ENCODE data around the gene PIK3C2B. TPM values are rescaled to one million over a fixed set of nuclear protein-coding genes. Genes with fewer than 3 reads are reported as not detected.

Gene PIK3C2B
- polyA plus RNA-seq, 1 donor from 2014 or later: 8.1 TPM

DNA sequence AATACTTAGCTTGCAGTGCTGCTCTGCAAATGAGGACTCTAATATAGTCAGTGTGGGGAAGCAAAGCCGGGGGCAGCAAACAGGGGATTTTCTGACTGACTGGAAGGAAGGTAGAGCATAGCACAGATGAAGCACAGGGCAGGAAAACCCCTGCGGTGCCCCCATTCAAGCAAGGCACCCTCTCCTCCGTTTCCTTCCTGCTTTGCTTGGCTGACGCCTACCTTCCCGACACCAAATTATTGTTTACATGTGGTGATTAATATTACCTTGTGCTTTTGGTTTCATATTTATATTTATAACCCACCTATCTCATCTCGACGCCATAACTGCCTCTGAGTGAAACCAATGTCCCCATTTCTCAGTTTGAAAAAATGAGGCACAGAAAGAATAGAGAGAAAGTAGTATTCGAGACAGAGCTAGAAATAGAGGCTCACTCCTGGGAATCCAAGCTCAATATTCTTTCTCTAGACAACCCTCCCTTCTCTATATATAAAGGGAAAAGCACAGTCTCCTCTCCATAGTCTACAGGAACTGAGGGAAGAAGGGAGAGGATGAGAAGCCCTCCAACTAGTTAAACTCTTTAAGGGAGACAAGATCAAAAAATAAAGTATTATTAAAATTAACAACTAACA is 41.3 kb downstream of the PIK3C2B start:
- no peaks in the 10 kb centered on the region for H3K9me3 Mint-ChIP-seq
- H3K27me3 Mint-ChIP-seq: peaks cover 3% of the 10 kb centered on the region
- peaks cover 38 to 56% (median 54%) of the 10 kb centered on the region in 3 donors for H3K4me1 Mint-ChIP-seq
- peak overlapping the region; percentile 48 to 88 (median 78) for H3K4me3 Mint-ChIP-seq
- H3K27ac Mint-ChIP-seq: peak overlapping the region; percentile 85 to 96 (median 96)
- peaks cover 16% of the 10 kb centered on the region for H3K36me3 Mint-ChIP-seq

DNA sequence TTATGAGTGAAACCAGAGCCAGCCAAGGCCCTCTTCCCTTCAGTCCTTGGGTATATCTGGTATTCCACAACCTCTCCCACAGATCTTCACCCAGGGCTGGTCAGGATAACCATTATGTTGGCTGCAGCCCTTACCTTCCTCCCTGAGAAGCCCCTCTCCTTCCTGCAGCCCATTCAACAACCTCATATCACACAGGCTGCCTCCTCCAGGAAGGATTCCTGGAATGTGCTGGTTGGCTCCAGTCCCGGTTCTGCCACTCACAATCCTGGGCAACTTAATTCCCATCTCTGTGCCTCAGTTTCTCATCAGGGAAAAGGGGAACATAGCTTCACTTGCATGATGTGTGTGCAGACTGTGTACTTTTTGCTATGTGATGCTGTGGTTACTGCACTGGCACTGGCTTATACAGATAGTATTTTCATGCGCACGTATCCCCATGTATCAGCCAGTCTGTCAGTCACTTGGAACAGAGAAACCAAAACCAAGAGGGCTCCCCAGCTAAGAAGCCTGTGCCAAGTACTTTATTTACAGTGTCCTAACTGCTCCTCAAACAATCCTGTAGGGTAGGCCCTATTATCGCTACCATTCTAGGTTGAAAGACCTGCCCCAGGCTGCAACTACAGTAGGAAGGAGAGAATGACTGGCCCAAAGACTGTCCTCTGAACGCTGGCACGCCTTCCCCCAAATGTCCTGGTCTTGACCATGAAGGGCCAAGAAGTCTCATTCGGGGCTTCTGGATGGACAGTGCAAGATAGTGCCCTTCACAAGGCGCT is 43.1 kb downstream of the PIK3C2B start:
- no peaks in the 10 kb centered on the region for H3K9me3 Mint-ChIP-seq
- peaks cover 35 to 65% (median 55%) of the 10 kb centered on the region in 3 donors for H3K4me1 Mint-ChIP-seq
- H3K36me3 Mint-ChIP-seq: peaks cover 16% of the 10 kb centered on the region
- H3K27me3 Mint-ChIP-seq: peaks cover 4% of the 10 kb centered on the region
- peak overlapping the region; percentile 88 to 96 (median 94) for H3K27ac Mint-ChIP-seq
- peak overlapping the region in 3 of 4 donors; percentile 68 to 86 (median 83) for H3K4me3 Mint-ChIP-seq

DNA sequence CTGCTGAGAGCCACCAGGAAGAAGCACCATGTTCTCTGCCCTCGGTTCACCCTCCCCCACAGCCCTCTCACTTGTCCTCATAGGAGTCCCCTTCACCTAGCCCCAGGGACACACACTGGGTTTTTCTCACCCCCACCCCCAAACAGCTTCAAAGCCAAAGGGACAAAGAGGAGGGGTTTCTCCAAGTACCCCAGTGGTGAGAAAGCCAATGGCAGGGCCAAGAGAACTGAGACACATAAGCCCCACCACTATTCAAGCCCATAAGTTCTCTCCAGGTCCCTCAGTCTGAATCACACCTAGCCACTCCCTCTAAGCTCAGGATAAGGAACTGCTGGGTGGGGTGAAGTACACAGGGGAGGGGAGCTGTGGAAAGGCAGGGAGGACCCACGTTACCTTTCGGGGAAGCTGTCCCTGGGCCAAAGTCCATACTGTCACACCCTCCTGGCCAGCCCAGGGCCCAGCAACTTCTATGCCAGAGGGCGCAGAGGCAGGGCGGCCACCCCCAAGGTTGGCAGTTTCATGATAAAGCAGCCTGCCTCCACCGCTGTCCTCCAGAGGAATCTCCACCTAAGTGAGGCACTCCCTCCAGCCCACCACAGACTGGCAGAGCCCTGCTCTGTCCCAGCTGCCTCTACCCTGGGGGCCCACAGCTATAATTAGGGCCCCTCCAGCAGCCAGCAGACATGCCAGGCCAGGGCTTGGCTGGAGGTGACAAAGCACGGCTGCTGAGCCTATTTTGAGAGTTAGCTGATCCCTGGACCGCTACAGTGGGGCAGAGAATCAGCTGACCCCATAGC is 43.9 kb downstream of the PIK3C2B start:
- Mint-ChIP-seq H3K9me3 (no peaks in the 10 kb centered on the region), H3K27ac (peak overlapping the region; percentile 88 to 96 (median 94)), H3K36me3 (peaks cover 18% of the 10 kb centered on the region), H3K4me3 (peak overlapping the region in 2 of 4 donors; percentile 79 to 85), H3K4me1 (peaks cover 39 to 69% (median 59%) of the 10 kb centered on the region in 3 donors), H3K27me3 (peaks cover 6% of the 10 kb centered on the region)

DNA sequence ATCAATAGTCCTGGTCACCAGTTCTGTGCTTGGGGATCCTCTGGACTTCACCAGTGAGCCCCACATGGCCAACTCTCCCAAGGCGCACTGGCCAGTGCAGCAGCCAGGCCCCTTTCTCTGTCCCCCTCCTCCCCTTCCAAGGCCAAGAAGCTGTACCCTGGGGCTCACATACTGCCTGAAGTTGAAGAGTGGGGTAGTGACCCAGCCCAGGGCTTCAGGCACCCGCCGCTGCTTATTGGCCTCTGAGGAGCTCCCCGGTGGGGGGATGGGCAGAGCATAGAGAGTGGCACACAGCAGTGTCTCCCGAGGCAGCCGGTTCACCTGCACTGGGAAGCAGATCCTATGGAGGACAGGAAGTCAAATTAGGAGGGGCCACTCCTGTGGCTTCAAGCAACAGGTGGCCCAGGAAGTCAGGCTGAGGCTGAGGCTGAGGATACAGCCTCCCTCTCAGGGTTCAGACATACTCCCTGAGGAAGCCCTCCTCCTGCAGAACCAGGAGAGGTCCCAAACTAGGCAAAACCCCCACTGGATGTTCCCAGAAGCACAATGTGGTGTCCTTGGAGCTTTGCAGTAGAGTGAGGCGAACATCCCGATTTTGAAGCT is 44.8 kb downstream of the PIK3C2B start:
- Mint-ChIP-seq H3K36me3 (peaks cover 14% of the 10 kb centered on the region), H3K27ac (peak overlapping the region; percentile 4 to 96 (median 94)), H3K27me3 (peaks cover 6% of the 10 kb centered on the region), H3K9me3 (no peaks in the 10 kb centered on the region), H3K4me1 (peaks cover 39 to 66% (median 57%) of the 10 kb centered on the region in 3 donors), H3K4me3 (peak overlapping the region in 2 of 4 donors; percentile 79 to 85)

DNA sequence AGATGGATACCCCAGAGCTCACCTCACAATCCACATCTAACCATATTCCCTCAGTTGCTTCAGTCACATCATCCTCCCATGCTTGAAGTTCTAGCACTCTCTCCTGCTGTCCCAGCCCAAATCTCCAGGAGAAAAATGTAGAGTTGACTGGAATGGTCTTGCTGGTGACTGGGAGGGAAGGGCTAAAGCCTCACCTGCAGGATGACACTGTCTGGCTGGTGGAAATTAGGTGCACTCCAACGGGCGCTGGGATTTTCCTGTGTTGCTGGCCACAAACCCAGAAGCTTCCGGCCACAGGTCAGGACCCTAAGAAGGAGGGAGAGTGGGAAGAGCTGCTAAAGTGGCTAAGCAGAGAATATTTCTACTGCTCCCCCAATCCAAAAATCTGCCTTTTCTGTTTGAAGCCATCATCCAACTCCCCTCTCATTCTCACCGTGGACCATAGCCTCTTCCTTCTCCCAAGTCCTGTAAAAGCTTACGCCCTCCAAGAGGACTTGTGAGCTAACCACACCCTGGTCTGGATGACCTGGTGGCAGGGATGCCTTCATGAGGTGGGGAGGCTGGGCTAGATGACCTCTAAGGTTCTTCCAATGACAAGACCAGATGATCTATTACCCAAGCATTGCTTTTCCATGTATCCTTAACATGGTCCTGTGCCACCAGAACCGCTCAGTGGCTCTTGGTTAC is 45.5 kb downstream of the PIK3C2B start:
- H3K36me3 Mint-ChIP-seq: peaks cover 13% of the 10 kb centered on the region
- H3K4me1 Mint-ChIP-seq: peaks cover 34 to 62% (median 57%) of the 10 kb centered on the region in 3 donors
- H3K4me3 Mint-ChIP-seq: peak overlapping the region in 3 of 4 donors; percentile 18 to 85 (median 85)
- H3K27me3 Mint-ChIP-seq: peaks cover 6% of the 10 kb centered on the region
- H3K9me3 Mint-ChIP-seq: no peaks in the 10 kb centered on the region
- peak overlapping the region; percentile 82 to 96 (median 89) for H3K27ac Mint-ChIP-seq

DNA sequence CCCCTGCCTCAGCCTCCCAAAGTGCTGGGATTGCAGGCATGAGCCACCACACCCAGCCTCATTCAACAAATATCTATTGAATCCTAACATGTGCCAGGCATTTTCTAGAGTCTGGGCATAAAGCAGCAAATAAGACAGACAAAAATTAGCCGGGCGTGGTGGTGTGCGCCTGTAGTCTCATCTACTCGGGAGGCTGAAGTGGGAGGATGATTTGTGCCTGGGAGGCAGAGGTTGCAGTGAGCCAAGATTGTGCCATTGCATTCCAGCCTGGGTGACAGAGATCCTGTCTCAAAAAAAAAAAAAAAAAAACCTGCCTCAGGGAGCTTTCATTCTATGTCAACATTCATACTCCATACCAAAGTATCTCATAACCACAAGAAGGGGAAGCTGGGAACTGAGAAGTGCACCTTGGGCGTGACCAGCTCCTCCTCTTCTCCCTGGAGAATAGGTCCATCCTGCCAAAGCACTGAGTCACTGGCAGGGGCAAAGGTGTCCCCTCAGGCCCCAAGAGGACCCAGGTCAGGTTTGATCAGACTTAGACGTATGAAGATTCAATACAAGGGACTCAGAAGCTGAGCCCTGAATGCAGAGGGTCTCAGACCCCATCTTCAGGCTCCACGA is 46.2 kb downstream of the PIK3C2B start:
- H3K4me3 Mint-ChIP-seq: peak overlapping the region; percentile 18 to 85 (median 54)
- H3K36me3 Mint-ChIP-seq: peaks cover 13% of the 10 kb centered on the region
- H3K9me3 Mint-ChIP-seq: no peaks in the 10 kb centered on the region
- H3K4me1 Mint-ChIP-seq: peaks cover 33 to 61% (median 57%) of the 10 kb centered on the region in 3 donors
- H3K27me3 Mint-ChIP-seq: peaks cover 6% of the 10 kb centered on the region
- H3K27ac Mint-ChIP-seq: peak overlapping the region; percentile 82 to 96 (median 89)

DNA sequence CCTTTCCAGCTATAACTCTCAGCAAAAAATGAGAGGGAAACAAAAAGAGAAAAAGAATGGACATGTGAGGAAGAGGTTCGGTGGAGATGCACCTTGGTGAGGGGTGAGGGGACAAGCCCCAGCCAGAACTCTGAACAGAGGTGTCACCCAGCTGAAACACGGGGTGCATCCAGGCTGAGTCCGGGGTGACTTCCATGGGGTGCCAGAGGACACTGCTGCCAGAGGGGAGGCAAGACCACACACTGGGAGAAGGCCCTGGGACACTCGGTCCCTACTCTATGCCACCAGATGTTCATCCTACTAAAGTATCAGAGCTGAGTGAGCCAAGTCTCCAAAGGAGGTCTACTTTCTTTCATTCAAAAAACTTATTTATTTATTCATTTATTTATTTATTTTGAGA is 46.9 kb downstream of the PIK3C2B start:
- Mint-ChIP-seq H3K9me3 (no peaks in the 10 kb centered on the region), H3K27me3 (peaks cover 3% of the 10 kb centered on the region), H3K27ac (peak overlapping the region in 2 of 3 donors; percentile 51 to 85), H3K4me3 (peak overlapping the region in 2 of 4 donors; percentile 29 to 55), H3K36me3 (peaks cover 8% of the 10 kb centered on the region), H3K4me1 (peaks cover 26 to 55% (median 50%) of the 10 kb centered on the region in 3 donors)

DNA sequence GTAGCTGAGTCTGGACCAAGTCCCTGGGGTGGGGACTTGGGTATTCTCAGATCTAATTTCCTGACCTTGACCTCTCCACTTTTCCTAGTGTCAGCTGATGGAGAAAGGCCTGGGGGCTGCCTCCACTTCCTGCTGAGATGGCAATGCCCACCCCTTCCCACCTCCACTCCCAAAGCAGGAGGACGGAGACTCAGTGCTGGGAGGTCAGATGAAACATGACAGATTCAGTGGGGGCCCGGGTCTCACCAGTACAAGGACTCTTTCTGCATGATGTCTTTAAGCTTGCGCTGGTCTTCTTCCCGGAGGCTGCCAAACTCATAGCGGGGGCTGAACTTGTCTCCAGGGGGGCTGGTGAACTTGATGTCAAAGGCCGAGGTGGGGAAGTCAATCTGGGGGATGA is 47.4 kb downstream of the PIK3C2B start:
- Mint-ChIP-seq H3K27ac (peak overlapping the region in 2 of 3 donors; percentile 85 to 86), H3K4me3 (peak overlapping the region in 3 of 4 donors; percentile 15 to 41 (median 39)), H3K9me3 (no peaks in the 10 kb centered on the region), H3K36me3 (peaks cover 8% of the 10 kb centered on the region), H3K27me3 (peaks cover 2% of the 10 kb centered on the region), H3K4me1 (peaks cover 25 to 52% (median 50%) of the 10 kb centered on the region in 3 donors)

DNA sequence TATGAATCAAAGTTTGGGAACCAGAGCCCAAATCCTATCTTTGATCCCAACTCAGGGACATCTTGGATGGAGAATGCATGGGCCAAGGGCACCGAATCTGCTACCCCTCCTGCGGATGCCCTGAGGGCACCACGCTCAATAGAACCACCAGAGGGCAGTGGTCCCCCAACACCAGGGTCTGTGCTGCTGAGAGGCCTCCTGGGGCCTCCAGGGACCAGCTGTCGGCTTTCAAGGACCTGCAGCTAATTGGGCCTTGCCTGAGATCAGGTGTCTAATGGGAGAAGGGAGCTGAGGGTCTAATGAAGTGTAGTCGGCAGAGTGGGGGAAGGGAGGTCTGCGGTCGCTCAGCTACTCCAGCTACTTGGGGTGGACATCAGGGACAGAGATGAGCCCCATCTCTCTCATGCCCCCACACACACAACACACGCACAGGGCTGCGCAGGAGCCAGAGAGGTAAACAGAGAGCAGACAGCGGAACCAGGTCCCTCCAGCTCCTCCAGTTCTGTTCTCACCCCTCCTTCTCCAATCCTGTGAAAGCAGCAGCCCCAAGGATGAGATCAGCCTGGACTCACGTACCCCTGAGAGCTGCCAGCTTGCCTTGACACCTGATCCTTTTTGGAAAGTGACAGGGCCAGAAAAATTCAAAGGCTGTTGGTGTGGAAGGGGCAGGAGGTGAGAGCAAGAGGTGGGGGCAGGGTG is 48.0 kb downstream of the PIK3C2B start:
- peaks cover 9% of the 10 kb centered on the region for H3K36me3 Mint-ChIP-seq
- H3K4me1 Mint-ChIP-seq: peaks cover 20 to 47% (median 44%) of the 10 kb centered on the region in 3 donors
- H3K4me3 Mint-ChIP-seq: peak overlapping the region in 3 of 4 donors; percentile 15 to 94 (median 76)

DNA sequence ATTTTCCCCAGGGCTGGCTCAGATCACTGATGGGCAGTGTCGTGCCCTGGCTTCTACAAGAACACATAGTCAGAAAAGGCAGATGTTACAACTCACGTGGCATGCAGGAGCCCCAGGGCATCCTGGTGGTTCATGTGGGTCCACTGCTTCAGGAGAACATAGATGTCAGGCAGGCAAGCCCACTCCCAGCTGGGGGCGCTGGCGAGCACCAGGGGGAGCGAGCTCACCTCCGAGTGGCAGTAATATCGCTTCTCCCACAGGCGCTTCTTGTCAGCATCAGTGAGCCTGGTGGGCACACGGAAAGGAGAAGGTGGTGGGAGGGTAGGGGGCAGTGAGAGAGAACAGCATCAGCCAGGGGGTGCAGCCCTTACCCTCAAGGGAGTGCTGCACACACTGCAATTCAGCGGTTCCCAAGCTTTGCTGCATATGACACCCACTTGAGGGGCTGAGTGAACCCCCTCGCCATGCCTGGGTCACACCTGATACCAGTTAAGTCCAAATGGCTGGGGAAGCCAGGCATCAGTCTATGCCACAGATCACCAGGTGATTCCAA is 48.7 kb downstream of the PIK3C2B start:
- no peaks in the 10 kb centered on the region for H3K9me3 Mint-ChIP-seq
- peaks cover 10% of the 10 kb centered on the region for H3K36me3 Mint-ChIP-seq
- H3K4me3 Mint-ChIP-seq: peak overlapping the region in 2 of 4 donors; percentile 15 to 67
- peak overlapping the region; percentile 86 to 88 (median 87) for H3K27ac Mint-ChIP-seq
- H3K4me1 Mint-ChIP-seq: peaks cover 16 to 43% (median 38%) of the 10 kb centered on the region in 3 donors
- H3K27me3 Mint-ChIP-seq: peaks cover 2% of the 10 kb centered on the region

More for the DNA sequence above, 48.0 kb downstream of the PIK3C2B start:
- Mint-ChIP-seq H3K27me3 (peaks cover 2% of the 10 kb centered on the region), H3K27ac (peak overlapping the region; percentile 86 to 88 (median 87)), H3K9me3 (no peaks in the 10 kb centered on the region)
